Stimulated activated CD4-positive, alpha-beta T cell treated with anti-CD3 and anti-CD28 coated beads, Interleukin-1b, Interleukin-23, amount 100 ng/mL, for 1 hour (primary cell): ENCODE results near the gene NRM.
"Not testable (repeated sequence)": the region's sequence is repeated elsewhere in the genome, so short reads cannot be mapped to it uniquely, and the experiment has no call there.

Experiments used
- DNase-seq, 2 donors: peaks; one replicate each; pipeline ENCODE4 v3.0.0-alpha.2; 2020; ENCODE audit warnings: low read depth in 2 of 2

NRM gene

GRCh38 chr6:30720738-30721197, 30.0 kb upstream of the NRM start:
- no peak for DNase-seq

DNA sequence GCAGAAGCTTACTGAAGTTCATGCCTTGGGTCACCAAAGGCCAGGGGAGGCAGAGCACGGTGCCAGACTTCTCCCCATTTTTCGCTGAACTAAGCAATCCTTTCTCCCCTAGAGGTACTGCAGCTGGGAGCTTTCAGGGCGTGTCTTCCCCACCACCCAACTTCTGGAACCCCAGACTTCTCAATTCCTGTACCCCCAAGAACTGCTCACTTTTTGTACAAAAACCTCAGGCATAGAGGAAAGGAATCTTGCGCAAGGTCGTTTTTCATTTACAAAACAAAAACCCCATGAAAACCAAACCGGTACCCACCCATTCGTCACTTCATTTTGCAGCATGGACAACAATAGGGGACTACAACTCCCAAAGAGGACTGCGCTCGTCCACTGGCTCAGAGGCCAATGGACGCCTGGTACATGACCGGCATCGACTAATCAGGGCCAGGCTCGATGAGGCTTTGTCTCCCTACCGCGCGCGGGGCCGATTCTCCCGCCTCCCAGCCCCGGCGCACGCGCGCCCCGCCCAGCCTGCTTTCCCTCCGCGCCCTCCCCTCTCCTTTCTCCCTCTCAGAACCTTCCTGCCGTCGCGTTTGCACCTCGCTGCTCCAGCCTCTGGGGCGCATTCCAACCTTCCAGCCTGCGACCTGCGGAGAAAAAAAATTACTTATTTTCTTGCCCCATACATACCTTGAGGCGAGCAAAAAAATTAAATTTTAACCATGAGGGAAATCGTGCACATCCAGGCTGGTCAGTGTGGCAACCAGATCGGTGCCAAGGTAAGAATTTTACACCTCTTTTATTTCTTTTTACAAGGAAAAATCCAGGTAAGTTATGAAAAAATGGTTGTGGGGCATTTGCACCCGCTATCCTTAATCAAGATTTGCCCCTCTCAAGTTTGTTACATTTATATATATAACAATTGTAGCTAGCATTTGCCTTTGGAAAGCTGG, 29.3 kb upstream of the NRM start, which contains the start of gene TUBB:
Gene TUBB (plus strand): TSS at position 562 of the 947 bp plus-strand sequence. CDS start 155 bp downstream, at position 717.
- peak; percentile 87 to 88 for DNase-seq

DNA sequence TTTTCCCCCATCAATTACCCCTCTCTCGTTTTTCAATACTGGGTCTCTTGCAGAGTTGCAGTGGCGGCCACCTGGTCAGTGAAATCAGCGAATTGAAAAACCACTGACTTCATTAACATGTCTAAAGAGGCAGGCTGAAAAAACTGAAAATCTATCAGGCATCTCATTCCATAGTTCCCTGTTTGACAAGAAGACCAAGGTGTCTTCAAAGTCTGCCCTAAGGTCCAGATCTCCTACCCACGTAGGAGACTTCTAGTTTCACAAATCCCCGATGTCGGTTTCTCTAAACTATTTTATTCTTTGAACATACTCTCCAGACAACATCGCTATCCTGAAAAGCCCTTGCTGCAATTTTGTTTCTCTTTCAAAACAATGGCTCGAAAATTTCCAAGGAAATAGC, 28.6 kb upstream of the NRM start:
- no peak for DNase-seq

GRCh38 chr6:30717845-30718720, 27.3 kb upstream of the NRM start:
- not testable (repeated sequence) for DNase-seq

DNA sequence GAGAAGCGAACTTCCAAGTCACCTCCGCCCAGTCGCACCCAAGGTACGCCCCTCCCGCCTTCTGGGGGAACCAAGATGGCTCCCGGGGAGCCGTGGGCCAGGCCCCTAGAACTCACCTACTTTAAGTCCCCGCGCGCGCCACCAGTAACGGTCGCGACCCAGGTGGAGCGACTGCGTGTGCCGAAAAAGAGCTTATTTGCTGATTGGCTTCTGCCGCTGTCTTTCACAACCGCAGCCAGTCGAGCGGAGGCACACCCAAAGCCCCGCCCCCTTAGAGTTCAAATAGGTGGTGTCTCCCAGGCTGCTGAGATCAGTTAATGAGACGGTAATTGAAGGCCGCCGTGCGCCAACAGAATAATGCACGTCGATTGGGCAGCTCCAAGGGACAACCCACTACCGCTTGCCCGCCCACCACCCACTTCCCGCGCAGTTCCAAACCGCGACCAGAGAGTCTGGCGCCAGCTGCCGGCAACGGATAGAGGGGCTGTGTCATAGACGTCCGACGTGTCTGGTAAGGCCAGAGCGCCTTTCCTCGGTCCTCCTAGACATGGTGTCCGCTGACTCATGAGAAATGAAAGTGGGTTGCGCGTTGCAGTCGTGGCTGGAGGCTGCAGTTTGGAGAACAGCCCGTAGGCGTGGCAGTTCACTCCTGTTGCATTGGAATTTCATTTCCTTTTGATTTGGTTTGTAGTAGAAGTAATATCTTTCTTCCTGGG, 26.5 kb upstream of the NRM start, which contains the start of gene MDC1:
Gene MDC1 (minus strand): TSS at position 153 of the 716 bp plus-strand sequence. CDS start 2,106 bp downstream, outside the sequence.
- DNase-seq: peak; percentile 90 to 98

GRCh38 chr6:30716879-30717128, 26.0 kb upstream of the NRM start:
- no peak for DNase-seq

DNA sequence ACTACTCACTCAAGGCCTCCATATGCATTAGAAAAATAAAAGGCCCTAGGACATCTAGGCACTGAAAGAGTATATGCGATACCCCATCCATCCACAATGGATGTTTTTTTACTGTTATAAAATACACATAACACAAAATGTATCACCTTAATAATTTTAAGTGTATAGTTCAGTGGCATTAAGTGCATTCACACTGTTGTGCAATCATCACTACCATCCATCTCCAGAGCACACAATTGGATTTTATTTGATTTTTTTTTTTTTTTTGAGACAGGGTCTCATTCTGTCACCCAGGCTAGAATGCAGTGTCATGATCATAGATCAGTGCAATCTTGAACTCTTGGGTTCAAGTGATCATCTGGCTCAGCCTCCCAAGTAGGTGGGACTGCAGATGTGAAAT, 23.5 kb upstream of the NRM start:
- DNase-seq: no peak

DNA sequence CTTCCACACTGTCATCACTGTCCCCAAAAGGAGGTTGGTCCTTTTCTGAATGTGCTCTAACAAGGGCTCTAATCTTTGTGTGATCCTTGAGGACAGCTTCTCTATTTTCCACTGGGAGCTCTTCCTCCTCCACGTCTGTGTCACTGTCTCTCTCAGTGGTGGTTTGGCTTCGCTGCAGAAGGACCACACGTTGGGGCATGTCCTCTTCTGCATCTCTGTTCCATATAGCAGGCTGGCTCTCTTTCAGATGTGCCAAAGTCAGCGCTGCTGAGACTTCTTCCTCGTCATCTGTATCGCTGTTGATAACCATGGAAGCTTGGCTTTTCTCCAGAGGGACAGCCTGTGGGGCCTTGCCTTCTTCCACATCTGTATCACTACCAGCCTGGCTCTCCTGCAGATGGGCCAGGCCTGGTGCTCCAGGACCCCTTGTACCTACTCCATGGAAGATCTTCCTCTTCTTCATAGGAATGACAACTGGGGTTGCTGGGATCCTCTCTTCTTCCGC, 21.7 kb upstream of the NRM start:
- DNase-seq: no peak

DNA sequence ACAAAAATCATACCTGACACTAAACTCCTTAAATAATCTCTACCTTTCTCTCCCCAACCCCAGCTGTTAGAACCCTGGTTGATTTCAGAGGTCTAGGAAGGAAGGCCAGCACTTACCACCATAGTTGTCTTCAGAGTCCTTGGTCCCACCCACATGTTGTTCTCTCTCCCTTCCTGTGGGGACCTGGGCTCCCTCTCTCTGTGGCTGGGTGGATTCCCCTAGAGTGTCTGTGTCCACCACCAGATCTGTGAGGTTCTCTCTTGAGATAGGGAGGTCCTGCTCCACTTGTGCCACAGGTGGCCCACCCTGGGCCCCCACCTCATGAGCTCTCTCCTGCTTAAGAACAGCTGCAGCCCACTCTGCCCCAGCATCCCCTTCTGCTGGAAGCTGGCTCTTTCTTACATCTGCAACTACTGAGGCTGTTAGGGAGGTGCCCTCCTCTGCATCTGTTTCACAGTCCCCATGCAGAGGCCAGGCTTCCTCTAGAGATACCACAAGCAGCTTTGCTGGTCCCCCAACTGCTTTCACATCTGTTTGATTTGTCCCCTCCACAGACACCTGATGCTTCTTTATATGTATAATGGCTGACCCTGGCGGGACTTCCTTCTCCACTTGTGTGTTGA, 21.1 kb upstream of the NRM start:
- DNase-seq: no peak

DNA sequence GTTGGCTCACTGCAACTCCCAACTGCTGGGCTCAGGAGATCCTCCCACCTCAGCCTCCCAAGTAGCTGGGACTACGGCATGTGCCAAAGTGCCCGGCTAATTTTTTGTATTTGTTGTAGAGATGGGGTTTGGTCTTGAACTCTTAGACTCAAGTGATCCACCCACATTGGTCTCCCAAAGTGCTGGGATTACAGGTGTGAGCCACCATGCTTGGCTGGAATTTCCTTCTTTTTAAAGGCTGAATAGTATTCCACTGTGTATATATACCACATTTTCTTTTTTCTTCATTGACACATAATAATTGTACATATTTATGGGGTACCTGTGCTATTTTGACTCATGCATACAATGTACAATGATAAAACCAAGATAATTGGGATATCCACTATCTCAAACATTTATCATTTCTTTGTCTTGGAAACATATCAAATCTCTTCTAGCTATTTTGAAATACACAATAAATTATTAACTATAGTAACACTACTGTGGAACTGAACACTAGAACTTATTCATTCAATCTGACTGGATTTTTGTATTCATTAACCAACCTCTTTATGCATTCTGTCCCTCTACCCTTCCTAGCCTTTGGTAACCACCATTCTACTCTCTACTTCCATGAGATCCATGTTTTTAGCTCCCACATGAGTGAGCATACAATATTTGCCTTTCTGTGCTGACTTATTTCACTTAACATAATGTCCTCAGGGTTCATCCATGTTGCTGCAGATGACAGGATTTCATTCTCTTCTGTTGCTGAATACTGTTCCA, 18.5 kb upstream of the NRM start:
- no peak for DNase-seq

- no peak for DNase-seq
Measured at GRCh38 chr6:30707281-30707850, 16.6 kb upstream of the NRM start.

DNA sequence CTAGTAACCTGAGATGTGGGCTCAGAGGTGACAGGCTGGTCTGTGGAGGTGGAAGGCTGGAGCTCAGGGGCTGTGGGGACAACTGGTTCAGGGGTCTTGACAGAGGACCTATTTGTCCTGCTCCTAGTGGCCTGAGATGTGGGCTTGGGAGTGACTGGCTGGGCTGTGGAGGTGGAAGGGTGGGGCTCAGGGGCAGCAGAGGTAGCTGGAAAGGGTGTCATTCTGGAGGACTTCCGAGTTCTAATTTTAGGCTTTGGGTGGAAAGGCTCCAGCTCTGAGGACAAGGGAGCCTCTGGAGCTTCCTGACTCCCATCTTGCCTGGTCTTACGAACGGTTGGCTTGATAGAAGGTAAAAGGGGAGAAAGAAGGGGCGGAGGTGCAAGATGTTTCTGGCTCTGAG, 14.8 kb upstream of the NRM start:
- DNase-seq: no peak

DNA sequence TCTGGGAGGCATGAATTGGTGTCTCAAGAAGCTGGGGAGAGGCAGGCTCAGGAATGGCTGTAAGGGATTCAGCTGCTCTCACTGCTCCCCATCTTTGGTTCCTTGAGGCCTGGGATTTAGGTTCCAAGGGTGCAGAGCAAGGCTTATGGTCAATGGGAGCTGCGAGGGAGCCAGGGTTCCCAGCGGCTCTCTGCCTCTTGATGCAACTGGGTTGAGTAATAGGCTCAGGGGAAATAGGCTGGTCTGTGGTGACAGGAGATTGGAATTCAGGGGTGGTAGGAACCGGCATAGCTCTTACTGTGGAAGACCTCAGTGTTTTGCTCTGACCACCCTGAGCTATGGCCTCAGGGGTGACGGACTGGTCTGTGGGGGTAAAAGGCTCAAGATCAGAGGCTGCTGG, 13.0 kb upstream of the NRM start:
- no peak for DNase-seq

- no peak for DNase-seq
Measured at GRCh38 chr6:30703011-30703410, 12.2 kb upstream of the NRM start.

DNA sequence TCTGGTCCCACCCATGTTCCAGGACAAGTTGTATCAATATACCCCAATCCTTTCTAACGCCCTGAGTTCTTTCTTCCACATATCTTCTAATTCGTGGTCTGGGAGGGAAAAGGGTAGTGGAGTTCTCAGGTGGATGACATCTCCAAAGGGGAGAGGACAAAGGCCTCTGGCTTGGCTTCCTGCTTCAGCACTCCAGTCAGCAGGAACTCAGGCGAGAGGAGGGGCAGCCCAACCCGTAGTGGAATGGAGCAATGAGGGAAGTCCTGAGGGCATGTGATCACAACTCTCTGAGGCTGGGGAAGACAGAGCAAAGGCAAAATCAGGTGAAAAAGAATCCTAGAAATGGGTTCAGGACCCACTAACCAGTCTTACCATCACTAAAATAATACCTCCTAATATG, 9.6 kb upstream of the NRM start:
- DNase-seq: no peak

GRCh38 chr6:30696432-30696831, 5.6 kb upstream of the NRM start:
- no peak for DNase-seq

- DNase-seq: no peak
Measured at GRCh38 chr6:30691208-30691847, 544 bp upstream of the NRM start.

GRCh38 chr6:30689985-30690384, 799 bp downstream of the NRM start:
- no peak for DNase-seq

GRCh38 chr6:30689022-30689865, 1.5 kb downstream of the NRM start:
- DNase-seq: no peak
